Cardiac fibroblast (primary cell): Measurements from ENCODE around the gene RNGTT.
"Not testable (repeated sequence)": the region's sequence is repeated elsewhere in the genome, so short reads cannot be mapped to it uniquely, and the experiment has no call there.

Source experiments
- DNase-seq, 2 donors: peaks; one replicate each; pipeline versions ENCODE4 v3.0.0 to v3.0.0-alpha.2; 2010; ENCODE audit warnings: low read depth in 2 of 2
- H3K4me3 ChIP-seq, 2 donors: replicated peaks in 1 of 2; 1 replicate in 1 of 2; 2 replicates in 1 of 2; pipeline ENCODE4 v1.5.1; 2011; ENCODE audit warnings: low read depth in 2 of 2, low read length in 2 of 2, mild to moderate bottlenecking in 2 of 2, moderate library complexity in 1 of 2
- TF ChIP-seq, protein P1 (sequence below): IDR thresholded peaks from one replicate; pipeline ENCODE4 v1.5.1; 2011; ENCODE audit warnings: low read depth, mild to moderate bottlenecking, low read length, inconsistent platforms

Gene RNGTT

DNA sequence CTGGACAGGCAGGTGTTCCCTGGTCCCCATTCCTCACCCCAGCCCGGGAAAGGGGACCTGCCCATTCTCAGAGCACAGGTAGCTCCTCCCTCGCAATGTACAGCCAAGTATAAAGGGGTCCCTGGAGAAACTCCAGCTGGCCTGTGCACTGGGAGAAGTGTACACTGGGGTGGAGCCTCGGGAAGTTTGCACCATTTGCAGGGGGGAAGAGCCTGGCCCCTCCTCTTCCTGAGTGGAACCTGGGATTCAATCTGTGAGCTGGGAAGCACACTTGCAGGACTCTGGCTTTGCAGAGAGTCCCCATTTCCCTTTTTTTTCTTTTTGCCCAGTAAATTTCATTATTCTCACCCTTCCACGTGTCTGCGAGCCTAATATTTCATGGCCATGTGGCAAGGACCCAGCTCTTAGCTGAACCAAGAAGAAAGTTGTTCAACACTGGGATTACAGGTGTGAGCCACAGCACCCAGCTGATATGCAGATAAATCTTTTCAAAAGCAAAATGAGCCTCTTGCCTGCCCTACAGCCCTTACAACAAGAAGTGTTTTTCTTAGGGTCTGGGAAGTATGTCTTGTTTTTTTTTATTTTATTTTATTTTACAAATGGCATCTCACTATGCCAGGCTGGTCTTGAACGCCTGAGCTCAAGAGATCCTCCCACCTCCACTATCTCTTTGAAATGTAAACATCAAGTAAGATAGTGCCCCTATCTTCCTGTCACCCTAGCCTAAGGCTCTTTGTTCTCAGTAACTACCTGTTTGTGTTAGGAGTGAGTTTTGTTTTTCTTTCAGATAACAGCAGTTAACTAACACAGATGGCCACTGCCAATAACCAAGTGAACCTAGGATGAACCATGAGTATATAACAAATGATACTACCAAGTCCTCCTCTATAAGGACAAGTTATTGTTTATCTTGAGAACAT is 9.3 kb upstream of the RNGTT start:
- DNase-seq: no peak
- no peak overlapping the region for H3K4me3 ChIP-seq
- TF ChIP-seq, protein P1, sequence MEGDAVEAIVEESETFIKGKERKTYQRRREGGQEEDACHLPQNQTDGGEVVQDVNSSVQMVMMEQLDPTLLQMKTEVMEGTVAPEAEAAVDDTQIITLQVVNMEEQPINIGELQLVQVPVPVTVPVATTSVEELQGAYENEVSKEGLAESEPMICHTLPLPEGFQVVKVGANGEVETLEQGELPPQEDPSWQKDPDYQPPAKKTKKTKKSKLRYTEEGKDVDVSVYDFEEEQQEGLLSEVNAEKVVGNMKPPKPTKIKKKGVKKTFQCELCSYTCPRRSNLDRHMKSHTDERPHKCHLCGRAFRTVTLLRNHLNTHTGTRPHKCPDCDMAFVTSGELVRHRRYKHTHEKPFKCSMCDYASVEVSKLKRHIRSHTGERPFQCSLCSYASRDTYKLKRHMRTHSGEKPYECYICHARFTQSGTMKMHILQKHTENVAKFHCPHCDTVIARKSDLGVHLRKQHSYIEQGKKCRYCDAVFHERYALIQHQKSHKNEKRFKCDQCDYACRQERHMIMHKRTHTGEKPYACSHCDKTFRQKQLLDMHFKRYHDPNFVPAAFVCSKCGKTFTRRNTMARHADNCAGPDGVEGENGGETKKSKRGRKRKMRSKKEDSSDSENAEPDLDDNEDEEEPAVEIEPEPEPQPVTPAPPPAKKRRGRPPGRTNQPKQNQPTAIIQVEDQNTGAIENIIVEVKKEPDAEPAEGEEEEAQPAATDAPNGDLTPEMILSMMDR: no peak

DNA sequence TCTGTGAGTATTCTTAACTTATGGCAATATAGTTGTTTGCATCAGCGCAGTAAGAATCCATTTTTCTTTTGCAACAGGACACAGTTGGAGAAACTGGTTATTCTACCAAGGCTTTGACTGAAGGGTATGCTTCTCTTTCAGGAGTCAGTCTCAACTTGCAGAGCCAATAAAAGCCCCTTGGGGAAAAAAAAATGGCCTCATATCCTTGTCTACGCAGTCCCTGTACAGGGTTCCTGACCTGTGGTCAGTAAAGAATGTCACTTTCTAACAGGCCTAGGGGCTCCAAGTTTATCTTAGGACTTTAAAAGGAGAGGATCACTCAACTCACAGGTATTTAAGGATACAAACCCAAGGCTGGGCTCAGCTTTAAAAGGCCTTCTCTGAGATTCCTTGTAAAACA is 6.9 kb upstream of the RNGTT start:
- TF ChIP-seq, protein P1: no peak
- no peak overlapping the region for H3K4me3 ChIP-seq
- DNase-seq: no peak

DNA sequence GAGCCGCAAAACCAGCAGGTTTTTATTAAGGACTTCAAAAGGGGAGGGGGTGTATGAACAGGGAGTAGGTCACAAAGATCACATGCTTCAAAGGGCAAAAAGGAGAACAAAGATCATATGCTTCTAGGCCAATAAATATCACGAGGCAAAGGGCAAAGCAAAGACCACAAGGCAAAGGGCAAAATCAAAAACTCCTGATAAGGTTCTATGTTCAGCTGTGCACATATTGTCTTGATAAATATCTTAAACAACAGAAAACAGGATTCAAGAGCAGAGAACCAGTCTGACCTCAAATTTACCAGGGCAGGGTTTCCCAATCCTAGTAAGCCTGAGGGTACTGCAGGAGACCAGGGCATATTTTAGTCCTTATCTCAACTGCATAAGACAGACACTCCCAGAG is 5.8 kb upstream of the RNGTT start:
- not testable (repeated sequence) for DNase-seq, H3K4me3 ChIP-seq

DNA sequence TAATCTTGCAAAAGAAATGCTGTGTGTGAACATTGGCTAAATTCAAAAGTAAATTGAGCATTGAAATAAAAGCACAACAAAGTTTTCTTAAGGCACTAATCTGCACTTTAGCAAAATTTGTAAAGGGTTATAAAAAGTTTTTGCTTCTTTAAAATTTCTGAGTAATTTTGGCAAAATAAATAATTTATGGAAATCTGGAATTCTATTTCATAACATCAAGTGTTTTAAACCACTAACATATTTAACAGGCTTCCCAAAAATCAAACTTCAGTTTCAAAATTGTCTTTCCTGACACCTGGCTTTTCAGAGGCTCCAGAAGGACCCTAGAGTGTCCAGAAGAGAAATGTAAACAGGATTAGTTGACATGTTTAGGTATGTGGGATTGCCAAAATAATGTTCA is 4.5 kb upstream of the RNGTT start:
- TF ChIP-seq, protein P1: no peak
- H3K4me3 ChIP-seq: no peak overlapping the region

DNA sequence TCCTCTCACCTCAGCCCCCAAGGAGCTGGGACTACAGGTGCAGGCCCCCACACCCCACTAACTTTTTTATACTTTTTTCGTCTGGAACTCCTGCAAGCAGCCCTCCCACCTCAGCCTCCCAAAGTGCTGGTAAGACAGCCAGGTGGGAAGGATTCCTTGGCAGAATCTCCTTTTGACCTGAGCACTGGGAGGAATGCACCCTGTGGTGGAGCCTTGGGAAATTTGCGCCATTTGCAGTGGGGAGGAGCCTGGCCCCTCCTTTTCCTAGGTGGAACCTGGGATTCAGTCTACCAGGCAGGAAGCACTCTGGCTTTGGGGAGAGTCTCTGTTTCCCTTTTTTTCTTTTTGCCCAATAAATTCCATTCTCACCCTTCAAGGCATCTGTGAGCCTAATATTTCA is 2.3 kb upstream of the RNGTT start:
- no peak overlapping the region for H3K4me3 ChIP-seq
- TF ChIP-seq, protein P1: no peak
- no peak for DNase-seq

More for the DNA sequence above, 4.5 kb upstream of the RNGTT start:
- no peak for DNase-seq

DNA sequence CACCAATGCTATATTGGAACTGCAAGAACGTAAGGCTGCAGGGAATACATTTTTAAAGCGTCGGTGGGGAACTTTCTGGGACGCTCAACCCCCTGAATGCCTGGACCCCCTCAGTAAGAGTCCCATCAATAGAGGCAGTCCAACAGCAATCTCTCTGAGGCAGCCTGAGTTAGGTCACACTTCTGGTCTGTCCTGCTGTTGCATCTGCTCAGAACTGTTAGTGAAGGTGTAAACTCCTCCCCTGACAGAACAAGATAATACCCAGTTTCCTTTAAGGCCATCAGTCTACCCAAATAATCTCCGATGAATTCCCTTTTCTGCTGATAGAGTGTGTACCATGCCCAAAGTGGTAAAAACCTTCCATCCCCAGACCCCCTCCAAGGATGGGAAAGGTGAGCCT is 1.1 kb upstream of the RNGTT start:
- TF ChIP-seq, protein P1: no peak
- H3K4me3 ChIP-seq: no peak overlapping the region
- DNase-seq: no peak

DNA sequence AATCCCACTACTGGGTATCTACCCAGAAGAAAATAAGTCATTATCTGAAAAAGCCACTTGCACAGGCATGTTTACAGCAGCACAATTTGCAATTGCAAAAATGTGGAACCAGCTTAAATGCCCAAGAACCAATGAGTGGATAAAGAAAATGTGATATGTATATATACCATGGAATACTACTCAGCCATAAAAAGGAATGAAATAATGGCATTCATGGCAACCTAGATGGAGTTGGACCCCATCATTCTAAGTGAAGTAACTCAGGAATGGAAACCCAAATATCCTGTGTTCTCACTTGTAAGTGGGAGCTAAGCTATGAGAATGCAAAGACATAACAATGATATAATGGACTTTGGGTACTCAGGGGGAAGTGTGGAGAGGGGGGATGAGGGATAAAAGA is 4.6 kb downstream of the RNGTT start:
- TF ChIP-seq, protein P1: no peak
- DNase-seq: no peak
- H3K4me3 ChIP-seq: no peak overlapping the region
